ENCODE data around the gene STK35.
A peak's percentile ranks its signal among the peaks of the same experiment; 100 is the strongest.
"Not testable (repeated sequence)": the region's sequence is repeated elsewhere in the genome, so short reads cannot be mapped to it uniquely, and the experiment has no call there.

STK35 gene

GRCh38 chr20:2163757-2164156 is 62.1 kb downstream of the STK35 start:
- no peak for DNase-seq

GRCh38 chr20:2164421-2164820 is 62.8 kb downstream of the STK35 start:
- DNase-seq = no peak

- no peak for DNase-seq
These were observed 63.3 kb downstream of the STK35 start for GRCh38 chr20:2164966-2165365.

- DNase-seq = no peak
These were observed 64.2 kb downstream of the STK35 start for GRCh38 chr20:2165871-2166270.

- no peak for DNase-seq
These were observed 65.5 kb downstream of the STK35 start for GRCh38 chr20:2167112-2167511.

- DNase-seq = no peak
These were observed 67.3 kb downstream of the STK35 start for GRCh38 chr20:2168946-2169345.

- no peak for DNase-seq
These were observed 67.9 kb downstream of the STK35 start for GRCh38 chr20:2169456-2170088.

- DNase-seq = no peak
These were observed 68.8 kb downstream of the STK35 start for GRCh38 chr20:2170404-2170803.

GRCh38 chr20:2171266-2171790 is 69.7 kb downstream of the STK35 start:
- DNase-seq = no peak

- DNase-seq = not testable (repeated sequence)
These were observed 70.2 kb downstream of the STK35 start for GRCh38 chr20:2171840-2172239.

GRCh38 chr20:2172305-2173175 is 70.9 kb downstream of the STK35 start:
- peak; percentile 84 for DNase-seq

GRCh38 chr20:2173186-2173585 is 71.6 kb downstream of the STK35 start:
- no peak for DNase-seq

- DNase-seq = no peak
These were observed 72.4 kb downstream of the STK35 start for GRCh38 chr20:2174067-2174466.

- DNase-seq = no peak
These were observed 75.3 kb downstream of the STK35 start for GRCh38 chr20:2176946-2177345.

- no peak for DNase-seq
These were observed 76.9 kb downstream of the STK35 start for GRCh38 chr20:2178318-2179232.

GRCh38 chr20:2179233-2179580 is 77.6 kb downstream of the STK35 start:
- no peak for DNase-seq

- no peak for DNase-seq
These were observed 78.3 kb downstream of the STK35 start for GRCh38 chr20:2179949-2180348.

GRCh38 chr20:2183381-2183780 is 81.8 kb downstream of the STK35 start:
- DNase-seq = no peak

- DNase-seq = not testable (repeated sequence)
These were observed 83.3 kb downstream of the STK35 start for GRCh38 chr20:2184933-2185332.

GRCh38 chr20:2195614-2196013 is 94.0 kb downstream of the STK35 start:
- DNase-seq = no peak

GRCh38 chr20:2197166-2197565 is 95.5 kb downstream of the STK35 start:
- DNase-seq = no peak
